PC-9 (cell line): ENCODE results near the gene TERT.

Source experiments
- EZH2 ChIP-seq: fragments of 200-600 bp; sonication (generic); IDR thresholded peaks from 2 replicates; pipeline ENCODE4 v1.8.0; 2017; ENCODE audit warnings: antibody characterized with exemption, low read depth
- TF ChIP-seq, protein P1 (sequence below): fragments of 200-600 bp; sonication (generic); conservative IDR thresholded peaks from 2 replicates; pipeline ENCODE4 v1.6.1; 2017; ENCODE audit warnings: mixed run types, antibody characterized with exemption, mild to moderate bottlenecking, moderate library complexity

DNA sequence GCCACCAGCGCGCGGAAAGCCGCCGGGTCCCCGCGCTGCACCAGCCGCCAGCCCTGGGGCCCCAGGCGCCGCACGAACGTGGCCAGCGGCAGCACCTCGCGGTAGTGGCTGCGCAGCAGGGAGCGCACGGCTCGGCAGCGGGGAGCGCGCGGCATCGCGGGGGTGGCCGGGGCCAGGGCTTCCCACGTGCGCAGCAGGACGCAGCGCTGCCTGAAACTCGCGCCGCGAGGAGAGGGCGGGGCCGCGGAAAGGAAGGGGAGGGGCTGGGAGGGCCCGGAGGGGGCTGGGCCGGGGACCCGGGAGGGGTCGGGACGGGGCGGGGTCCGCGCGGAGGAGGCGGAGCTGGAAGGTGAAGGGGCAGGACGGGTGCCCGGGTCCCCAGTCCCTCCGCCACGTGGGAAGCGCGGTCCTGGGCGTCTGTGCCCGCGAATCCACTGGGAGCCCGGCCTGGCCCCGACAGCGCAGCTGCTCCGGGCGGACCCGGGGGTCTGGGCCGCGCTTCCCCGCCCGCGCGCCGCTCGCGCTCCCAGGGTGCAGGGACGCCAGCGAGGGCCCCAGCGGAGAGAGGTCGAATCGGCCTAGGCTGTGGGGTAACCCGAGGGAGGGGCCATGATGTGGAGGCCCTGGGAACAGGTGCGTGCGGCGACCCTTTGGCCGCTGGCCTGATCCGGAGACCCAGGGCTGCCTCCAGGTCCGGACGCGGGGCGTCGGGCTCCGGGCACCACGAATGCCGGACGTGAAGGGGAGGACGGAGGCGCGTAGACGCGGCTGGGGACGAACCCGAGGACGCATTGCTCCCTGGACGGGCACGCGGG, at the start of gene TERT:
- TF ChIP-seq, protein P1, sequence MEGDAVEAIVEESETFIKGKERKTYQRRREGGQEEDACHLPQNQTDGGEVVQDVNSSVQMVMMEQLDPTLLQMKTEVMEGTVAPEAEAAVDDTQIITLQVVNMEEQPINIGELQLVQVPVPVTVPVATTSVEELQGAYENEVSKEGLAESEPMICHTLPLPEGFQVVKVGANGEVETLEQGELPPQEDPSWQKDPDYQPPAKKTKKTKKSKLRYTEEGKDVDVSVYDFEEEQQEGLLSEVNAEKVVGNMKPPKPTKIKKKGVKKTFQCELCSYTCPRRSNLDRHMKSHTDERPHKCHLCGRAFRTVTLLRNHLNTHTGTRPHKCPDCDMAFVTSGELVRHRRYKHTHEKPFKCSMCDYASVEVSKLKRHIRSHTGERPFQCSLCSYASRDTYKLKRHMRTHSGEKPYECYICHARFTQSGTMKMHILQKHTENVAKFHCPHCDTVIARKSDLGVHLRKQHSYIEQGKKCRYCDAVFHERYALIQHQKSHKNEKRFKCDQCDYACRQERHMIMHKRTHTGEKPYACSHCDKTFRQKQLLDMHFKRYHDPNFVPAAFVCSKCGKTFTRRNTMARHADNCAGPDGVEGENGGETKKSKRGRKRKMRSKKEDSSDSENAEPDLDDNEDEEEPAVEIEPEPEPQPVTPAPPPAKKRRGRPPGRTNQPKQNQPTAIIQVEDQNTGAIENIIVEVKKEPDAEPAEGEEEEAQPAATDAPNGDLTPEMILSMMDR = no peak
- no peak for TF ChIP-seq EZH2
